NCI-H2227 (cell line): ENCODE measurements around the gene CALML5.

Experiments
- DNase-seq: peaks from one replicate; lab custom pipeline; 2025; ENCODE audit not compliant: unreplicated experiment; lab: John Stamatoyannopoulos, UW

Gene CALML5

DNA sequence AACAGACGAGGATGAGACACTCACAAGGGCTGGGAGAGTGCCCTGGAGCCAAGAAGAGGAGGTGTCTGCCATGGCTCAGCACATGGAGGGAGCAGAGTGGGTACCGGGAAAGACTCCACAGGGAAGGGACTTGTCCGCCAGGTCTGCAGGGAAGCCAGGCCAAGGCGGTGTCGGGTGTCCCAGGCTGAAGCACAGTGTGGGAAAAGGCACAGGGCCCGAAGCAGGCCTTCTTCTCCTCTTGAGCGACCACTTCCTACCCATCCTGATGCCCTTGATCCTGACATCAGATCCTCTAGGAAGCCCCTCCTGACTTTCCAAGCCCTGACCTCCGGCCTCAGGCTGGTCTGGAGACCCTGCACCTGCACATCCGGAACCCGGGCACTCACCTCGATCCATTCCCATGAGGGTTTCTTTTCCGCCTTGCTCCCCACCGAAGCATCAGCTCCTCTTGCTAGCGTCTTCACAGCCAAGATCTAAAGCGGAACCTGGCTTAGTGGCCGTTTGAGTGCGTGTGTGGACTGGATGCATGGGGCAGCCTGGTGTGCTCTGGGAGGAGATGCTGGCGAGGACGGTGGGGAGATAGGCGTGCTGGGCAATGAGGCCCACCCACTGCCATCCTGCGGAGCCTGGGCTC lies 33.8 kb upstream of the CALML5 start:
- DNase-seq: no peak

DNA sequence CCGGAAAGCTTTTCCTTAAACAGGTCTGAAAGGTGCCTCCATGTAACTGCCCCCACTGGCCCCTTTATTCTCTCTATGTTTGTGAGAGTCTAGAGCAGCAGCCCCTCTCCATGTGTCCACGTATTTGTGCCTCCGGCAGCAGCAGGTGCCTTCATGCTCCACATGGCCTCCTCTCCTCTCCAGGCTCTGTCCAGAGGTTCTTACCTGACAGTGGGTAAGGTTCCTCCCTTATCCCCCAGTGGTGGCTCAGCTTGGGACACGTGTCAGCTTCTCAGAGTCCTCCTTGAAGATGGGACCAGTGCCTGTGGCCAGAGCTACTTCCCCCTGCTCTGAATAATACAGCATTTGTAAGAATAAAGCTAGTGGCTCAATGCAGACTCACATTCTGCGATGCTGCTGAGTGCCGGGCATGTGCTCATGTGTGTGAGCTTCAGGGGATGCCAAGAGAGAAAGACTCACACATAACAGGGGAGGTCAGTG lies 33.3 kb upstream of the CALML5 start:
- no peak for DNase-seq

DNA sequence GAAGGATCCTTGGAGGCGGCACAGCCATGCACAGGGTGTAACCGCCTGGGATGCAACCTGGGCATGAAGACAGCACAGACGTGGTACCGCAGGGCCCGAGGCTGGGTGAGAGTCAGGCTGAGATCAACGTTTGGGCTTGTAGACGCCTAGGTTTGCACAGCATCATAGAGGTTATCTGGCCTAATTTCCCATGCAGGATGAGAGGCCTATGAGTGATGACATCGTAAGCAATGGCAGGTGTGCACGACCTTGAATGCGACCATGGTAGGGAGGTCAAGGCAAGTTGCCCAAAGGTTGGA lies 32.9 kb upstream of the CALML5 start:
- DNase-seq: no peak

DNA sequence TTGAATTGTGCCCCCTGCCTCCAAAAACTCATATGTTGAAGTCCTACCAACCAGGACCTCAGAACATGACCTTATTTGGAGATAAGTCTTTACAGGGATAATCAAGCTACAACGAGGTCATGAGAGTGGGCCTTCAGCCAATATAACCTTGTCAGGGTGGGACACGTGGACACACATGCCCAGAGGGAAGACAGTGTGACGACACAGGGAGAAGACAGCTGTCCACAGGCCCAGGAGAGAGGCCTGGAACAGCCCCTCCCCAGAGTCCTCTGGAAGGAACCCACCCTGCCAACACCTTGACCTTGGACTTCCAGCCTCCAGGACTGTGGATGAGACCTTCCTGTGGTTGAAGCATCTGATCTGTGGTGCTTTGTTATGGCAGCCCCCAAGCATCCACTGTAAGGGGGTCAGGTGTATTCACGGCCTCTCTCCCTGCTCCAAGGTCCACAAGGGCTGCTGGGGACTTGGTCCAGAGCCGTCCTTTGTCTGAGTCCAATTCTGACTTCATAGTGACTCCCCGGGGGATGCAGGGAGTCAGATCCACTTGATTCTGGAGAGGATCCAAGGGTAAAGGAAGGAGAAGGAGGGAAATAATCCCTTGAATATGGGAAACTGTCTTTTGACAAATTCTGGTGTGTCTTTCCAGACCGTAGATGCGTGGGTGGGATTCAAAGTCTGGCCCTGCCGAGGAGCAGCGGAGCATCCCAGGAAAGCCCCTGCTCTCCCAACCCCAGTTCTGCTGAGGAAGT lies 32.4 kb upstream of the CALML5 start:
- DNase-seq: no peak

DNA sequence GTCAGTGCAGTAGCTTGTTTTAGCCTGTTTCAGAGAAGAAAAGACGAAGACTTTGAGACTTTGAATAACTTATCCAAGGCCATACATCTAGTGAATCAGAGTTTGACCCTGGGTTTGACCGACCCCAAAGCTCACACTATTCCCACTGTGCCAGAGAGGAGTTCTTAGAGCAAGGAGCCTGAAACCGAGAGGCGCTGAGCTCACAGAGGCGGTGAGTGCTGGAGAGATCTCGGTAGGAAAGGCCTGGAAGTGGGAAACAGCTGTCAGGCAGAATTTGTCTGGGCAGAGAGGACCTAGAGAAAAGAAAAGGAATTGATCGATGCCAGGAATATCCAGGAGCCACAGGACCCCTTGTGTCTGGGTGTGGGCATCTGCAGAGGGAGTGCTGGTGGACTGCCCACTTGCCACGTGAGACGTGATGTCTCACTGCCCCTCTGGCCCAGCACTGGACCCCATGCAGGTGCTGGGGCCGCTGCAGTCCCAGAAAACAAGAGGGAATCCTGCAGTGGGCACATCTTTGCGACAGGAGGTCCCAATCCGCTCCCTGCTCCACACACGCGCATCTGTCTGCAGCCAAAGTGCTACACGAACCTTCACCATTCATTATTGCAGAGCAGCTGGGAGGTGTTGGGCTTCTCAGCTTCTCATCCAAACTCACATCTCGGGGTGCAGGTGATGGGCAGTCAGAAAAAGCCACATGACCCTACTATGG lies 31.6 kb upstream of the CALML5 start:
- no peak for DNase-seq

DNA sequence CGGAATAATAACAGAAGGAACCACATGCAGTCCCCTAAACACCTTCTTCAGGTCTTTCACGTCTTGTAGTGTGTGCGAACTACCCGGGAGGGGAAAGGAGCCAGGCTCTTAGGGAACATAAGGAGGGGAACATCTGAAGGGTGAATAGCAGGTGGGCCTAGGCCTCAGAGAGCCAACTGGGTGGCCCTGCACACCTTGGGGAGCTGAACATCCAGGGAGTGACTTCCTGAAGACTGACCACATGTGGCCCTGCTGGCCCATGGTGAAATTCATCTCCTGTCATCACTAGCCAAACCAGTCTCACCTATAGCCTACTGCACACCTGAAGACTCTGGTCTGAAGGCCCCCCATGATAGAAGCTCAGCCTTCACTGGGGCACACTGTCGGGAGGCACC lies 31.0 kb upstream of the CALML5 start:
- DNase-seq: no peak

DNA sequence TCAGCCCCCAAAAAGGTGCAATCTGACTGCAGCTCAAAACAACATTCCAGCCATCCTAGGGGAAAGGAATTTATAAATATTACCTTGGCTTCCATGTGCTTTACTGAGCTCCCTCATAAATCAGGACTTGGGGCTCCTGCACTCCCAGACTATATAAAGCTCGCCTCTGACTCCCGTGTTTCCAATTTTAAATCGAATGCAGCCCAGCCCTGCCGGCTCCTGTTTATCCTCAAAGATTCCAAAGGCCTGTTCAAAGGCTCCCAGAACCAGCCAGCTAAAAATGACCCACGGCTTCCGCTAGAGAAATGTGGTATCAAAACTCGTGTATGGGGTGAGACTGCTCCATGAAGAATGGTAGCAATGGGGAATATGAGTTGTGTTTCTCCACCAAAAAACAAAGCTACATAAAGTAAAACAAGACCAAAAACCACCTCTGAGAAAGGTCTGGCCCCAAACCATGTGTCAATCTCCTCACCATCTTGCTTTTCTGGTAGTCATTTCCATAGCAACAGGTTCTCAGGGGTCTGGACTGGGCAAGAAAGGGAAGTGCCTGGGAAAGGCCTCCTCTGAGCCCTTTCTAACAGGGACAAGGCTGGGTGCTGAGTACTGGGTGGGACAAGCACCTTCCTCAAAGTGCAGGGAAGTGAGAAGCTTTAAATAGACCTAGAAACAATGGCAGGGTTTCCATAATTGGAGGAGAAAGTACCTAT lies 30.5 kb upstream of the CALML5 start:
- DNase-seq: no peak

DNA sequence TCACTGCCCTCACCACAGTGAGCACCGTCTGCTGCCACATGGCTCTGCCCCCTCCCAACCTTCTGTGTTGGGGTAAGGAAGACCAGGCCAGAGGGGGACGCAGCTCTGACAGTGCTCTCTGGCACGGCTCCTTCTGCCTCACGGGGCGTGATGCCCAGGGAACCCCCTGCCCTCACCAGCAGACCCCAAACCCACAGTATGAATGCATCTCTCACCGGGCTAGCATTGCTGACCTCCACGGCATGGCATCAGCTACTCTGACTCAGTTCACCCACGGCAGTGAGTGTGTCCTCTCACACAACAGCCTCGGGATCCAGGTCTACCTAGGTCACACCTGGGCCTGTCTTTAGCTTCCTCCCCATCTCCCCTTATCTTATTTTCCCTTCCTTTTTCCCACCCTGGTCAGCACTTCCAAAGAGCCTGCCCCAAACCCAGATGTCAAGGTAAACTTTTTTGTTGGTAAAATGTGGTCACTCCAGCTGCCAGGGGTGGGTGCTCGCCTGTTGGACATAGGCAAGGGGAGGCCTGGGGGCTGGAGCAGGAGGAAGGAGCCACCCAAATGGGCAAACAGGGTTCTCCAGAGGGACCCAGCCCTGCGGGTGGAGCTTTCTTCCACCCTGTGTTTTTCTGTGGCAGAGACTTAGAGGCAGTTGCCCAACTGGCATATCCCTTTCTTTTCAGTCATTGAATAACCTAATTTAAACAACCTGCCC lies 29.8 kb upstream of the CALML5 start:
- no peak for DNase-seq

DNA sequence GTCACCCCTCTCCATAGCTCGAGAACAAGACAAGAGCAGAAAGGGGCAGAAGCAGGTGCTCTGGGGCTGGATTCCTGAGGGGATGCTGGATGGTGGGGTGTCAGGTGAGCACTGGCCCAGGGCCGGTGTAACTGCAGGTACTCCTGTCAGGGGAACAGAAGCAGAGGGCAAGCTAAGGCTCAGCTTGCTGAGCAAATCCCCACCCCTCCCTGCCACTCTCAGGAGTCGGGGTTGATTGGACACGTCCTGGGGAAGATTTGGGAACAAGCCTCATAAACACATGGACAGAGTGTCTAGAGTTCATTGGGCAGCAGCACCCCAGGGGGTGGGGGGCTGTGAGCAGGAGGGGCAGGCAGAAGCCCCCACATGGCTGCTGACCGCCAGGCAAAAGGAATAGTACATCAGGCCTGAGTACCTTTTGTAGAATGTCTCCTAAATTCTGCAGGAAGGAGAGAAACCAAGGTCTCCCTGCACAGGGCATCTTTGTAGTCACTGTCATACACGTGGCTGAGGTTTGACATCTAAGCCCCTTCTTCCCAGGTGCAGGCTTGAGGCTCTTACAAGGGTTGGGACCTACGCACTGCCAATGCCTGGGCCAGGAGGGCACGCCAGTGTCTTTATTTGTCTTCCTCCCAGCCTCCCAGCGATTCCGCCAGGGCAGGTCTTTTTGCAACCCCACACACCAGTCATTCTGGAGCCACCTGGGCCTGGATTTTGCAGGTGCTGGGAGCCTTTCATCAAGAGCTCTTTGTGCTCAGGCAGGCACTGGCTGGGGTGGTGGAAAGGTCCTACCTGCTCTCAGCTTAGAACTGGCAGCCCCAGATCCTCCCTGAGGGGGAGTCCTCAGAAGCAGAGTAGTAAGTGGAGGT lies 28.2 kb upstream of the CALML5 start:
- DNase-seq: no peak

DNA sequence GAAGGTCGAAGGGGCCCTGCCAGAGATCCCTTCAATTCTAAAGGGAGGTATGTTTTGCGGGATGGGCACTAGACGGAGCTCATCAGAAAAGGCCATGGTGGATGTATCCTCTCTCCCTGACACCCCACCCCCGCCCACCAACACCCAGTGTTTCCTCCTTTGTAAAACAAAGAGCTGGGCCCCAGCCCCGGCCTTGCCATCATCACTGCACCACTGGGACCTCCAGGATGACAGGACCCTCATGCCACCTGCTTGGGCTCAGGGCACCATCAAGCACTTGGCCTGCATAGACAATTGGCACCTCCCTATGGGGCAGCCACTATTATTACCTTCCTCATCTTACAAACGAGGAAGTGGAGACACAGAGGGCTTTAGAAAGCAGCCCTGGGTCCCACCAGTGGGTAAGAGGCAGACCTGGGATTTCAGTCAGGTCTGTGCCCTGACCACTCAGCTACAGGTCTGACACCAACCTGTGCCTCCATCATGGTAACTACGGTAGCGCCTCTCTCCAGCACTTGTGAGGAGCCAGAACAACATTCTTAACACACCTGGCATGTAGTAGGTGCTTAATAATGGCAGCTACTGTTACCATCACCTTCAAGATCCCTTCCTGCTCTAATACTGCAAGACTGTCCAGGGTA lies 27.4 kb upstream of the CALML5 start:
- DNase-seq: no peak

DNA sequence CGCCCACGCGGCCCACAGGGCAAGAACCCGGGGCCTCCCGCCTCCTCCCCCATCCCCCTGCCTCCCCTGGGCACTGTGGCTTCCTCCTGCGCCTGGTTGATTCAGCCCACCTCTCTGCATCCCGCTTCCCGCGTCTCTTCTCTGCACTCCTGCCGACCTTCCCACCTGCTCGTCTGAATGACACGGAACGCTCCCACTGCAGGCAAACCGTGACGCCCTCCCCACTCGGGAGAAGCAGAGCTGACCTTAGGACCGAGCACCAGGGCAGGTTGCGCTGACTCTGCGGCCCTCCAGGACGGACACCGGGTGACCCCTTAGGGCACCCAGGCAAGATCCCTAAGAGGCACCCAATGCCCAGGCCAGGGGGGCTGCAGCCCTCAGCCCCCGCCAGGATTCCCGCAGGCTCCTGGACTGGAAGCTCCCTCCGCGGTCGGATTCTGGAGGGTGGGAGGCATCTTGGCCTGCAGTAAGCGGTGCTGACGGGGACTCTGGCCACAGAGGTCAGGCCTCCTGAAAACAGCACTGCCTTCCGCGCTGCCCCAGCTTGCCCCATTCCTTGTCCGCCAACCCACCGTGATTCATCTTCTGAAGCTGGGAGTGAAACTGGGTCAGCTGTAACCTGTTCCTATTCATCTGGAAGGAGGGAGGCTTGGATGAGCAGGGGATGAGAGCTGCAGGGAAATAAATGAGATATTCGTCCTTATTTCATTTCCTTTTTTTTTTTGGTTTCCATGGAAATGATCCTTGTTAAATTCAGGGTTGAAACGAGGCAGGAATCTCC lies 26.4 kb upstream of the CALML5 start:
- DNase-seq: no peak

DNA sequence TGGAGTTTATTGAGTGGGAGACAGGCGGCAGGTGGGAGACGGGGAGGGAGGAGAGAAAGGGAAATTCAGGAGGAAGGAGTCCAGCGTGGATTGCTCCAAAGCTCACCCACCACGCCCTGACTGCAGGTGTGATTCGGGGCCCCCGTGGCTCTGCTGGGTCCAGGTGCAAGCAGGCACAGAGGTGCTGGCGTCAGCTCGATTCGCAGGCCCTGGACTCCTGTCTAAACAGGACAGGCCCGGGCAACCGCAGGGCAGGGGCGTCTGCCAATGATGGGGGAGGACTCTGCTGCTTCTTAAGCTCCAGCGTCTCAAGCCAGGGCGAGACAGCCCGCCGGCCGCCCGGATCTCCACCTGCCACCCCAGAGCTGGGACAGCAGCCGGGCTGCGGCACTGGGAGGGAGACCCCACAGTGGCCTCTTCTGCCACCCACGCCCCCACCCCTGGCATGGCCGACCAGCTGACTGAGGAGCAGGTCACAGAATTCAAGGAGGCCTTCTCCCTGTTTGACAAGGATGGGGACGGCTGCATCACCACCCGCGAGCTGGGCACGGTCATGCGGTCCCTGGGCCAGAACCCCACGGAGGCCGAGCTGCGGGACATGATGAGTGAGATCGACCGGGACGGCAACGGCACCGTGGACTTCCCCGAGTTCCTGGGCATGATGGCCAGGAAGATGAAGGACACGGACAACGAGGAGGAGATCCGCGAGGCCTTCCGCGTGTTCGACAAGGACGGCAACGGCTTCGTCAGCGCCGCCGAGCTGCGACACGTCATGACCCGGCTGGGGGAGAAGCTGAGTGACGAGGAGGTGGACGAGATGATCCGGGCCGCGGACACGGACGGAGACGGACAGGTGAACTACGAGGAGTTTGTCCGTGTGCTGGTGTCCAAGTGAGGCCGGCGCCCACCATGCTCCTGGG lies 25.5 kb upstream of the CALML5 start, which contains the start of gene CALML3:
Gene CALML3 (plus strand): TSS at position 321 of the 920 bp plus-strand sequence. CDS start 125 bp downstream, at position 446.
- DNase-seq: no peak

DNA sequence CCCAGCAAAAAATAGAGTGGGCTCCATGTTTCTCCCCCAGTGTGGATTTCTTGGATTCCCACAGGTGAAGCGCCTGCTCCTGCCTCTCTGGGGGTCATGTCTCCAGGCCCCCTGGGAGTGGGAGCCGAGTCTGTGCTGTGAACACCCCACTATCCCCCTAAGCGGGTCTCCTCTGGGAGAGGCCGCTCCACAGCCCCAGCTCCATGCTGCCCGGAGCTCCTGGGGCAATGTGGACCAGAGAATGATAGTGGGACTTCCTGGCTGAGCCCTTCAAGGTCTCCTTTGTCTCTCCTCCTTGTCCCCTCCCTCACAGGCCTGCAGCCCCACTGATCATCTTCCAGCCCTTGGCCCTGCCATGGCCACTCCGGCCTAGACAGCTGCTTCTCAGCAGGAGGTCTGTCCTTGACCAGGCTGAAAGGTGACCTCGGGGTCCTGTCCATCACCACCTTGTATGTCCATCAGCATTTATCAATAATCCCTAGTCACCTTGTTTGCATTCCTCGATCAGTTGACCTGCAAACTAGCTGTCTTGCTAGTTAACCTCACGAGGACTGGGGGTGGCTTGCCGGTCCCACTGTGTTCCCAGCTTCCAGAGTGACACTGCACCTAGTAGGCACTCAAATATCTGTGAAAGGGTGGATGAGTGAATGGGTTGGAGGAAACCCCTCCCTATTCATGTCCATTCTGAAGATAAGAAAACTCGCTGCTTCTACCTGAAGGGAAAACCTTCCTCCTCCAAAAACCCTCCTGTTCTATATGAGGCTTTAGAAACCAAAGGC lies 24.6 kb upstream of the CALML5 start:
- no peak for DNase-seq

DNA sequence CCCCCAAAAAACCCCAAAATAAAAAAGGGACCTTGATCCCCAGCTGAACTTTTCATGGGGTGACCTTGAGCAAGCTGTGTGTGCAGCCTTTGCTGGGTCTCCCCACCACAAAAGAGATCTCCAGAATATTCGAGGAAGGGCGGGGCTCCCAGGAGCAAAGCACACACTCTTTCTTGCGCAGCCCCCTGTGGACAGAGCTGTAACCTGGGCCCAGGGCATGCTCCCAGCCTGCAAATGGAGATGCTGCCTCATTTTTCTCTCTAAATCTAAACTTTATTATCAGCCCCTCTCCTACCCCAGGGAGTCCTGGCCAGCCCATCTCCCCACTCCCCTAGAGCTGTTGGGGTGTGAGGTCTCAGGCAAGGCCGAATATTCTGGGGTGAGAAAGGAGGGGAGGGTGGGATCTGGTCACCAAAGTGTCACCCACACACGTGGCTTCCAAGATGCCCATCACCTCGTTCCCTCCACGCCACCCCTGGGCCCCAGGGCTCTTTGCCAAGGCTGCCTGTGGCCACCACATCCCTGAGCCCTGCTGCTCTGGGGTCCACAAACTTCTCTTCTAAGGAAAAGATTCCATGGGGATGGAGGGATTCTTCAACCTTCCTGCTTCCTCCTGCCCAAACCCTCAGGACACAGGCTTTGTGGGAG lies 23.7 kb upstream of the CALML5 start:
- DNase-seq: no peak

DNA sequence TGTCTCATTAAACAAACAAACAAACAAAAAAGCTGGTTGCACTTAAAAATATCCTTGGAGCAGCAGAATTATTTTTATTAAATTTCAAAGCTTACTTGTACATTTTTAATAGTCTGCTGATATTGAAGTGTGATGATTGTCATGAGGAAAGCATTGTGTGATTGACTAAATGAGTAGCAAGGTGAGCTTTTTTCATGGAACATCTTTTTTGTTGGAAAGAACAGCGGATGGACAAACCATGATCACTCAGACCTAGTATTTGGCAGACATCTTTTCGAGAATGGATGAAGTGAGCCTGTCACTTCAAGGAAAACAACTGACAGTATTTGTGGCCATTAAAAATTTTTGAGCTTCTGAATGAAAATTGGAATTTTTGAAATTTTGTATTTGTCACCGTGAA lies 19.7 kb upstream of the CALML5 start:
- no peak for DNase-seq

DNA sequence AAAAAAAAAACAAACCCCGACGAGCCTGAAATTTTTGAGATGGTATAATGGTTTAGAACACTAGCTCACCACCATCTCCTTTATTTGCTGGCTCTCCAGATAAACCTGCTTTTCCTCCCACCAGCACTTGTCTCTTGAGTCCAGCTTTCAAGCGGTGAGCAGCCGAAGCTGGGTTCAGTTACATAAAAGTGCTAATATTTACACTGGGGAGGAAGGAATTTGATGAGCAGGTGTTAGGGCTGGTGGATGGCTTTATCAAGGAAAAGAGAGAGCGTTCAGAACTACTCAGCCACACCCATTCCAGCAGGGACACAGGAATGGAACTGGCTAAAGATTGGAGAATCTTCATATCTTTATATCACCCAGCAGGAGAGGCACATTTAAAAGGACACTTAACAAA lies 18.8 kb upstream of the CALML5 start:
- peak; percentile 1 for DNase-seq
